OCI-LY7 (cell line): ENCODE data around the gene ANKS6.

Experiments used
- CTCF ChIP-seq: fragments of 200-600 bp; sonication (generic); conservative IDR thresholded peaks from 2 replicates; pipeline ENCODE4 v1.5.1; 2014; ENCODE audit warnings: mild to moderate bottlenecking, antibody characterized with exemption, low read length, moderate library complexity, mixed read lengths
- EZH2phosphoT487 ChIP-seq: fragments of 200-600 bp; sonication (generic); IDR thresholded peaks from 2 replicates; pipeline ENCODE4 v1.6.1; 2018; ENCODE audit warnings: low read depth, borderline replicate concordance, mild to moderate bottlenecking, mixed run types, antibody characterized with exemption, low read length, moderate library complexity, mixed read lengths

GRCh38 chr9:98805506-98806272, 9.3 kb upstream of the ANKS6 start:
- TF ChIP-seq CTCF (no peak), EZH2phosphoT487 (no peak)
